SK-N-SH (cell line): ENCODE data around the gene GRK3. TPM values are rescaled to one million over a fixed set of nuclear protein-coding genes. Genes with fewer than 3 reads are reported as not detected.
A peak's percentile ranks its signal among the peaks of the same experiment; 100 is the strongest.
"Not testable (repeated sequence)": the region's sequence is repeated elsewhere in the genome, so short reads cannot be mapped to it uniquely, and the experiment has no call there.

Experiments
- CTCF ChIA-PET: fragments of 300-600, 350-600 bp; formaldehyde crosslinking; extraction: SDS; loops from one replicate; lab custom pipeline; 2021; lab: Yijun Ruan, JAX
- POLR2A ChIA-PET: fragments of 350-600 bp; sonication (Branson Sonifier 250); formaldehyde crosslinking; extraction: SDS; loops from one replicate; lab custom pipeline; 2020; ENCODE audit warnings: antibody characterized with exemption, inconsistent platforms; lab: Yijun Ruan, JAX
- DNase-seq: peaks from one replicate; pipeline ENCODE4 v3.0.0; 2012
- H2AFZ ChIP-seq: fragments of 200-600 bp; sonication (generic); 2 replicates; pipeline ENCODE4 v1.8.1; 2016; ENCODE audit warnings: antibody characterized with exemption, mild to moderate bottlenecking, low read depth
- H3F3A ChIP-seq: fragments of 200-600 bp; sonication (generic); replicated peaks from 2 replicates; pipeline ENCODE3; 2016; ENCODE audit warnings: antibody characterized with exemption, mild to moderate bottlenecking; ENCODE audit not compliant: insufficient read depth
- H3K27ac ChIP-seq, 2 experiments: fragments of 200-500 bp in 1 of 2; fragments of 200-600 bp in 1 of 2; sonication (Bioruptor generic) in 1 of 2; sonication (generic), shearing (Covaris generic) in 1 of 2; 2 replicates each; pipeline versions ENCODE4 v1.5.1 to v1.6.1; 2014 to 2016; ENCODE audit warnings: low read depth in 2 of 2, inconsistent platforms in 1 of 2, low read length in 1 of 2, mild to moderate bottlenecking in 1 of 2, mixed read lengths in 1 of 2
- H3K27me3 ChIP-seq: fragments of 200-600 bp; sonication (generic), shearing (Covaris generic); 2 replicates; pipeline ENCODE4 v1.6.1; 2016; ENCODE audit warnings: mixed run types; ENCODE audit not compliant: insufficient read depth
- H3K36me3 ChIP-seq, 2 experiments: fragments of 200-500 bp in 1 of 2; fragments of 200-600 bp in 1 of 2; sonication (Bioruptor generic) in 1 of 2; sonication (generic) in 1 of 2; replicated peaks in 1 of 2; 2 replicates each; pipeline versions ENCODE3 to v1.5.1; 2014 to 2016; ENCODE audit warnings: low read length in 1 of 2, mild to moderate bottlenecking in 1 of 2; ENCODE audit not compliant: insufficient read depth in 2 of 2, control insufficient read depth in 1 of 2
- H3K4me1 ChIP-seq, 2 experiments: fragments of 200-500 bp in 1 of 2; fragments of 200-600 bp in 1 of 2; sonication (Bioruptor generic) in 1 of 2; sonication (generic), shearing (Covaris generic) in 1 of 2; 2 replicates each; pipeline versions ENCODE4 v1.5.1 to v1.6.1; 2014 to 2016; ENCODE audit warnings: low read depth in 1 of 2, low read length in 1 of 2, mixed run types in 1 of 2; ENCODE audit not compliant: insufficient read depth in 2 of 2, control insufficient read depth in 1 of 2
- H3K4me2 ChIP-seq: fragments of 200-600 bp; sonication (generic), shearing (Covaris generic); 2 replicates; pipeline ENCODE4 v1.6.1; 2017; ENCODE audit warnings: mixed run types
- H3K4me3 ChIP-seq, 2 experiments: fragments of 200-500 bp in 1 of 2; fragments of 200-600 bp in 1 of 2; sonication (Bioruptor generic) in 1 of 2; sonication (generic), shearing (Covaris generic) in 1 of 2; 2 replicates each; pipeline versions ENCODE4 v1.5.1 to v1.8.1; 2014 to 2016; ENCODE audit warnings: low read depth in 2 of 2, inconsistent platforms in 1 of 2, low read length in 1 of 2, mild to moderate bottlenecking in 1 of 2, mixed read lengths in 1 of 2, moderate library complexity in 1 of 2
- H3K79me2 ChIP-seq: fragments of 200-600 bp; sonication (generic); 2 replicates; pipeline ENCODE4 v1.8.1; 2017; ENCODE audit warnings: mild to moderate bottlenecking; ENCODE audit not compliant: insufficient read depth
- H3K9ac ChIP-seq: fragments of 200-600 bp; sonication (generic); 2 replicates; pipeline ENCODE4 v1.6.1; 2017; ENCODE audit warnings: mixed run types
- H3K9me2 ChIP-seq: fragments of 200-600 bp; sonication (generic); 2 replicates; pipeline ENCODE4 v1.6.1; 2017; ENCODE audit warnings: mixed run types
- H3K9me3 ChIP-seq: fragments of 200-600 bp; sonication (generic); 2 replicates; pipeline ENCODE4 v1.6.1; 2017; ENCODE audit warnings: mixed run types, mild to moderate bottlenecking, moderate library complexity
- H4K20me1 ChIP-seq: fragments of 200-600 bp; sonication (generic); 2 replicates; pipeline ENCODE4 v1.6.1; 2017; ENCODE audit warnings: mild to moderate bottlenecking, mixed run types; ENCODE audit not compliant: insufficient read depth
- CHD2 ChIP-seq: fragments of 150-350 bp; IDR thresholded peaks from 2 replicates; pipeline ENCODE4 v1.6.1; 2018; ENCODE audit warnings: low read length; ENCODE audit not compliant: partially characterized antibody
- EP300 ChIP-seq, 2 experiments: IDR thresholded peaks; 2 replicates each; pipeline versions ENCODE4 v1.4.0 to v1.6.1; 2012; ENCODE audit warnings: borderline replicate concordance in 1 of 2, low read depth in 1 of 2, low read length in 1 of 2
- FOSL2 ChIP-seq: IDR thresholded peaks from 2 replicates; pipeline ENCODE4 v1.4.0; 2012; ENCODE audit warnings: low read depth, mild to moderate bottlenecking, moderate library complexity, borderline replicate concordance
- FOXJ3 ChIP-seq: sonication (generic); formaldehyde crosslinking; IDR thresholded peaks from 2 replicates; pipeline ENCODE4 v1.5.1; 2020; ENCODE audit warnings: mild to moderate bottlenecking, missing genetic modification reagents
- GATA2 ChIP-seq: sonication (generic); formaldehyde crosslinking; IDR thresholded peaks from 2 replicates; pipeline ENCODE4 v1.5.0; 2020; ENCODE audit warnings: mild to moderate bottlenecking, missing genetic modification reagents
- MXI1 ChIP-seq: IDR thresholded peaks from 2 replicates; pipeline ENCODE4 v1.6.1; 2012; ENCODE audit warnings: mild to moderate bottlenecking, low read depth, low read length, improper control_type of control experiment
- NRF1 ChIP-seq: IDR thresholded peaks from 2 replicates; pipeline ENCODE4 v1.6.1; 2012; ENCODE audit warnings: low read depth, mild to moderate bottlenecking, low read length
- POLR2AphosphoS5 ChIP-seq: IDR thresholded peaks from 2 replicates; pipeline ENCODE4 v1.6.1; 2012; ENCODE audit warnings: low read depth, low read length
- RAD21 ChIP-seq: IDR thresholded peaks from 2 replicates; pipeline ENCODE4 v1.6.1; 2012; ENCODE audit warnings: mild to moderate bottlenecking, low read length
- RCOR1 ChIP-seq: fragments of 150-350 bp; IDR thresholded peaks from 2 replicates; pipeline ENCODE4 v1.6.1; 2017; ENCODE audit warnings: antibody characterized with exemption, low read length
- RXRA ChIP-seq: IDR thresholded peaks from 2 replicates; pipeline ENCODE4 v1.4.0; 2012; ENCODE audit warnings: low read depth, mild to moderate bottlenecking, borderline replicate concordance
- SIN3A ChIP-seq: IDR thresholded peaks from 2 replicates; pipeline ENCODE4 v1.6.1; 2012; ENCODE audit warnings: low read depth, mild to moderate bottlenecking, low read length, moderate library complexity, borderline replicate concordance
- TAF1 ChIP-seq: IDR thresholded peaks from 2 replicates; pipeline ENCODE4 v1.6.1; 2012; ENCODE audit warnings: low read depth, mild to moderate bottlenecking, low read length, moderate library complexity, borderline replicate concordance
- TCF12 ChIP-seq: IDR thresholded peaks from 2 replicates; pipeline ENCODE4 v1.4.0; 2012
- YY1 ChIP-seq: IDR thresholded peaks from 2 replicates; pipeline ENCODE4 v1.4.0; 2012; ENCODE audit warnings: low read depth, mild to moderate bottlenecking
- WGBS: methylation state at CpG from one replicate; pipeline ENCODE4 v1.1.6; 2017; ENCODE audit warnings: low lambda C conversion rate; 5-methylcytosine and 5-hydroxymethylcytosine counted together
- polyA plus RNA-seq, 3 experiments: library from polyadenylated mRNA; depleted of rRNA; stranded (reverse); fragments of >200 nt; gene quantifications; 2 replicates each; pipeline ENCODE4 v1.2.3, GENCODE V29; 2012
- TF ChIP-seq, protein P1 (sequence below): IDR thresholded peaks from 2 replicates; pipeline ENCODE4; 2012
- TF ChIP-seq, protein P2 (sequence below): fragments of 150-350 bp; IDR thresholded peaks from 2 replicates; pipeline ENCODE4 v1.6.1; 2017; ENCODE audit warnings: antibody characterized with exemption, low read length, low read depth, borderline replicate concordance
- TF ChIP-seq, protein P3 (sequence below): IDR thresholded peaks from 2 replicates; pipeline ENCODE4 v1.6.1; 2012; ENCODE audit warnings: mild to moderate bottlenecking, low read depth, low read length, moderate library complexity
- TF ChIP-seq, protein P4 (sequence below): IDR thresholded peaks from 2 replicates; pipeline ENCODE4 v1.4.0; 2012; ENCODE audit warnings: low read depth

The GRK3 gene
- polyA plus RNA-seq, 1 of the 3 experiments (the other 2 are of a cell fraction) = 1.3 TPM

DNA sequence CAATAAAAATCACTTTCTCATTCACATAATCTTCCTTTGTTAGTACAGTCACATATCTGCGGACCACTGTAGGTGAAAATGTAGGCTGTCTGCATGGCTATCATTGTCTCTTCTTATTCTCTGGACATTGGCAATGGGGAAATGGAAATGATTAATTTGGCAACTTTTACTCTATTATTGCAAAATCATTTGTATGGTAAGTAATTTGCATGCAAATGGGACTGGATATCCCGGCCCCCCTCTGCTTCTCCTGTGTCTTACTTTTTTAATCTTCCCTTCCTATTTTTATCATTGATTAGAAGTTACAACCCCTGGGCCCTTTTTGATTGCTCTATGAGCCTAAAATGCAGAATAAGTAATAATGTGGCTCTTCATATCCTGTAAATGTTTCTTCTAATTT lies 6.0 kb downstream of the GRK3 start (continued):
- TF ChIP-seq NRF1 (no peak), FOXJ3 (CRISPR knock-in tag) (no peak), MXI1 (no peak), YY1 (no peak)

DNA sequence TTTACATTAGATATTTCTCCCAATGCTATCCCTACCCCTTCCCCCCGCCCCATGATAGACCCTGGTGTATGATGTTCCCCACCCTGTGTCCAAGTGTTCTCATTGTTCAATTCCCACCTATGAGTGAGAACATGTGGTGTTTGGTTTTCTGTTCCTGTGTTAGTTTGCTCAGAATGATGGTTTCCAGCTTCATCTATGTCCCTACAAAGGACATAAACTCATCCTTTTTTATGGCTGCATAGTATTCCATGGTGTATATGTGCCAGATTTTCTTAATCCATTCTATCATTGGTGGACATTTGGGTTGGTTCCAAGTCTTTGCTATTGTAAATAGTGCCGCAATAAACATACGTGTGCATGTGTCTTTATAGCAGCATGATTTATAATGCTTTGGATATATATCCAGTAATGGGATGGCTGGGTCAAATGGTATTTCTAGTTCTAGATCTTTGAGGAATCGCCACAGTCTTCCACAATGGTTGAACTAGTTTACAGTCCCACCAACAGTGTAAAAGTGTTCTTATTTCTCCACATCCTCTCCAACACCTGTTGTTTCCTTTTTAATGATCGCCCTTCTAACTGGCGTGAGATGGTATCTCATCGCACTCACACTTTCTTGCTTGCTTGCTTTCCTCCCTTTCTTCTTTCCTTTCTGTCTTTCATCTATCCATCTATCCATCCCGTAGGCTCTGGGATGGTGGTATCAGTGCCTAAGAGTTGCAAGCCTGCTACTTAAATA lies 7.7 kb downstream of the GRK3 start:
- 87% methylated on average over 8 of the region's 8 CpGs for WGBS
- H3K79me2 ChIP-seq = not testable (repeated sequence)

DNA sequence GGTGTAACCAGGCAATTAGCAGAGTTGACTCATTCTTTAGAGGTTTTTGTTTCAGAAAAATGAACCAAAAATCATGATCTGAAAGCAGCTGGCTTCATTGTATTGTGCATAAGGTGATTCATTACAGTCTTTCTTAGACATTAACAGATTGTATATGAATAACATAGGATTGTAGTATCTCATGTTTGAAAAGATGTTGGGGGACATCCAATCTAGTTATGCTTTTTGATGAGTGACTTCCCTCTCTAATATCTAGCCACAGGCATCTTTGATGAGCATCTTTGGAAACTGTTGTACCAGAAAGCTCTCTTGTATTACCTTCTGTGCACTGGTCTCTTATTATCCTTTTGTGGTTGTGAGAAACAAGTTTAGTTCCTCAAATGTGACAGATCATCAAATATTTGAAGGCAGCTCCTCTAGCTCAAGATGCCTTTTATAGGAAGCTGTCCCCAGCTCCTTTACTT lies 8.3 kb downstream of the GRK3 start:
- Histone ChIP-seq H2AFZ (no peak overlapping the region), H3K79me2 (no peaks in the 10 kb centered on the region), H3F3A (no peaks in the 10 kb centered on the region), H3K4me2 (no peak overlapping the region), H3K9ac (no peak overlapping the region), H4K20me1 (no peaks in the 10 kb centered on the region), H3K36me3 (no peaks in the 10 kb centered on the region), H3K9me3 (no peaks in the 10 kb centered on the region), H3K9me2 (no peaks in the 10 kb centered on the region), H3K27ac (peak overlapping the region in 1 of 2 experiments; percentile 34; a peak in 1 of 4 replicates), H3K4me1 (peaks cover 0 to 16% of the 10 kb centered on the region in 2 experiments; a peak in 2 of 4 replicates), H3K4me3 (no peak overlapping the region), H3K27me3 (no peaks in the 10 kb centered on the region)
- POLR2A ChIA-PET = no interaction called here
- CTCF ChIA-PET = interaction anchor here (0.6 to 3.6 kb wide), 4 partner anchors 12 to 129 kb away, joined by 3 to 16 read pairs (median 4); no protein-coding TSS in a partner anchor
- no peak for DNase-seq
- TF ChIP-seq SIN3A = no peak
- no peak for TF ChIP-seq GATA2 (CRISPR knock-in tag)
- no peak for TF ChIP-seq CHD2
- no peak for TF ChIP-seq YY1
- TF ChIP-seq POLR2AphosphoS5 = no peak
- TF ChIP-seq EP300 (IDR thresholded peaks at IDR 0.05; ENCODE audit: borderline replicate concordance in 1 of 2, low read depth in 1 of 2, low read length in 1 of 2) = no peak
- no peak for TF ChIP-seq TAF1
- TF ChIP-seq, protein P1, sequence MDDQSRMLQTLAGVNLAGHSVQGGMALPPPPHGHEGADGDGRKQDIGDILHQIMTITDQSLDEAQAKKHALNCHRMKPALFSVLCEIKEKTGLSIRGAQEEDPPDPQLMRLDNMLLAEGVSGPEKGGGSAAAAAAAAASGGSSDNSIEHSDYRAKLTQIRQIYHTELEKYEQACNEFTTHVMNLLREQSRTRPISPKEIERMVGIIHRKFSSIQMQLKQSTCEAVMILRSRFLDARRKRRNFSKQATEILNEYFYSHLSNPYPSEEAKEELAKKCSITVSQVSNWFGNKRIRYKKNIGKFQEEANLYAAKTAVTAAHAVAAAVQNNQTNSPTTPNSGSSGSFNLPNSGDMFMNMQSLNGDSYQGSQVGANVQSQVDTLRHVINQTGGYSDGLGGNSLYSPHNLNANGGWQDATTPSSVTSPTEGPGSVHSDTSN = no peak
- TF ChIP-seq FOSL2 = no peak
- TF ChIP-seq TCF12 = no peak
- TF ChIP-seq, protein P2, sequence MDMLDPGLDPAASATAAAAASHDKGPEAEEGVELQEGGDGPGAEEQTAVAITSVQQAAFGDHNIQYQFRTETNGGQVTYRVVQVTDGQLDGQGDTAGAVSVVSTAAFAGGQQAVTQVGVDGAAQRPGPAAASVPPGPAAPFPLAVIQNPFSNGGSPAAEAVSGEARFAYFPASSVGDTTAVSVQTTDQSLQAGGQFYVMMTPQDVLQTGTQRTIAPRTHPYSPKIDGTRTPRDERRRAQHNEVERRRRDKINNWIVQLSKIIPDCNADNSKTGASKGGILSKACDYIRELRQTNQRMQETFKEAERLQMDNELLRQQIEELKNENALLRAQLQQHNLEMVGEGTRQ = no peak
- TF ChIP-seq RCOR1 = no peak
- TF ChIP-seq MXI1 = no peak
- TF ChIP-seq RAD21 = no peak
- TF ChIP-seq RXRA = no peak
- TF ChIP-seq, protein P3, sequence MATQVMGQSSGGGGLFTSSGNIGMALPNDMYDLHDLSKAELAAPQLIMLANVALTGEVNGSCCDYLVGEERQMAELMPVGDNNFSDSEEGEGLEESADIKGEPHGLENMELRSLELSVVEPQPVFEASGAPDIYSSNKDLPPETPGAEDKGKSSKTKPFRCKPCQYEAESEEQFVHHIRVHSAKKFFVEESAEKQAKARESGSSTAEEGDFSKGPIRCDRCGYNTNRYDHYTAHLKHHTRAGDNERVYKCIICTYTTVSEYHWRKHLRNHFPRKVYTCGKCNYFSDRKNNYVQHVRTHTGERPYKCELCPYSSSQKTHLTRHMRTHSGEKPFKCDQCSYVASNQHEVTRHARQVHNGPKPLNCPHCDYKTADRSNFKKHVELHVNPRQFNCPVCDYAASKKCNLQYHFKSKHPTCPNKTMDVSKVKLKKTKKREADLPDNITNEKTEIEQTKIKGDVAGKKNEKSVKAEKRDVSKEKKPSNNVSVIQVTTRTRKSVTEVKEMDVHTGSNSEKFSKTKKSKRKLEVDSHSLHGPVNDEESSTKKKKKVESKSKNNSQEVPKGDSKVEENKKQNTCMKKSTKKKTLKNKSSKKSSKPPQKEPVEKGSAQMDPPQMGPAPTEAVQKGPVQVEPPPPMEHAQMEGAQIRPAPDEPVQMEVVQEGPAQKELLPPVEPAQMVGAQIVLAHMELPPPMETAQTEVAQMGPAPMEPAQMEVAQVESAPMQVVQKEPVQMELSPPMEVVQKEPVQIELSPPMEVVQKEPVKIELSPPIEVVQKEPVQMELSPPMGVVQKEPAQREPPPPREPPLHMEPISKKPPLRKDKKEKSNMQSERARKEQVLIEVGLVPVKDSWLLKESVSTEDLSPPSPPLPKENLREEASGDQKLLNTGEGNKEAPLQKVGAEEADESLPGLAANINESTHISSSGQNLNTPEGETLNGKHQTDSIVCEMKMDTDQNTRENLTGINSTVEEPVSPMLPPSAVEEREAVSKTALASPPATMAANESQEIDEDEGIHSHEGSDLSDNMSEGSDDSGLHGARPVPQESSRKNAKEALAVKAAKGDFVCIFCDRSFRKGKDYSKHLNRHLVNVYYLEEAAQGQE = no peak
- TF ChIP-seq, protein P4, sequence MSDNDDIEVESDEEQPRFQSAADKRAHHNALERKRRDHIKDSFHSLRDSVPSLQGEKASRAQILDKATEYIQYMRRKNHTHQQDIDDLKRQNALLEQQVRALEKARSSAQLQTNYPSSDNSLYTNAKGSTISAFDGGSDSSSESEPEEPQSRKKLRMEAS = no peak

More for the DNA sequence above, 7.7 kb downstream of the GRK3 start:
- H3K36me3 ChIP-seq, POLR2A ChIA-PET, H3K4me2 ChIP-seq, DNase-seq, H3K4me3 ChIP-seq, H3K9me3 ChIP-seq, H3K9me2 ChIP-seq, H3K27me3 ChIP-seq, H2AFZ ChIP-seq, H3K9ac ChIP-seq, H3F3A ChIP-seq, H4K20me1 ChIP-seq: not testable (repeated sequence)
- CTCF ChIA-PET = interaction anchor here (0.9 to 3.6 kb wide), 2 partner anchors 126 to 129 kb away, joined by 3 to 16 read pairs; no protein-coding TSS in a partner anchor
- H3K4me1 ChIP-seq = peaks cover 0 to 16% of the 10 kb centered on the region in 2 experiments; a peak in 2 of 4 replicates
- peak overlapping the region in 1 of 2 experiments; percentile 34; a peak in 1 of 4 replicates for H3K27ac ChIP-seq
